HG02885 (cell line): ENCODE measurements around the gene TTLL6.
A peak's percentile ranks its signal among the peaks of the same experiment; 100 is the strongest.
"Not testable (repeated sequence)": the region's sequence is repeated elsewhere in the genome, so short reads cannot be mapped to it uniquely, and the experiment has no call there.

Source experiments
- ATAC-seq: cut with Tn5 transposase; IDR thresholded peaks from one replicate; pipeline ENCODE4 v1.9.1; 2021; ENCODE audit warnings: mild to moderate bottlenecking; ENCODE audit not compliant: unreplicated experiment, poor library complexity

TTLL6 gene

GRCh38 chr17:48818361-48818841 lies 1.4 kb upstream of the TTLL6 start:
- ATAC-seq: no peak

- ATAC-seq: no peak
These were observed 623 bp downstream of the TTLL6 start for GRCh38 chr17:48816438-48816773.

GRCh38 chr17:48815311-48815710 lies 1.7 kb downstream of the TTLL6 start:
- no peak for ATAC-seq

GRCh38 chr17:48814504-48814903 lies 2.5 kb downstream of the TTLL6 start:
- no peak for ATAC-seq

- no peak for ATAC-seq
These were observed 5.0 kb downstream of the TTLL6 start for GRCh38 chr17:48812001-48812400.

- no peak for ATAC-seq
These were observed 7.8 kb downstream of the TTLL6 start for GRCh38 chr17:48809182-48809581.

GRCh38 chr17:48804936-48805411 lies 12.1 kb downstream of the TTLL6 start:
- ATAC-seq: peak; percentile 41

GRCh38 chr17:48800626-48801217 lies 16.3 kb downstream of the TTLL6 start:
- no peak for ATAC-seq

- no peak for ATAC-seq
These were observed 17.8 kb downstream of the TTLL6 start for GRCh38 chr17:48799069-48799723.

GRCh38 chr17:48796163-48796522 lies 20.9 kb downstream of the TTLL6 start:
- ATAC-seq: not testable (repeated sequence)

- no peak for ATAC-seq
These were observed 21.4 kb downstream of the TTLL6 start for GRCh38 chr17:48795444-48796162.

GRCh38 chr17:48792033-48792798 lies 24.8 kb downstream of the TTLL6 start:
- ATAC-seq: no peak

- ATAC-seq: no peak
These were observed 25.6 kb downstream of the TTLL6 start for GRCh38 chr17:48791128-48792032.

GRCh38 chr17:48790607-48791127 lies 26.4 kb downstream of the TTLL6 start:
- ATAC-seq: no peak

GRCh38 chr17:48787828-48788227 lies 29.2 kb downstream of the TTLL6 start:
- no peak for ATAC-seq

GRCh38 chr17:48779421-48779820 lies 37.6 kb downstream of the TTLL6 start:
- ATAC-seq: no peak

- ATAC-seq: no peak
These were observed 40.4 kb downstream of the TTLL6 start for GRCh38 chr17:48776602-48777001.

- no peak for ATAC-seq
These were observed 43.8 kb downstream of the TTLL6 start for GRCh38 chr17:48773245-48773644.

GRCh38 chr17:48770954-48771353 lies 46.1 kb downstream of the TTLL6 start:
- ATAC-seq: no peak
